Endothelial cell of umbilical vein (primary cell): ENCODE data around the gene P2RX4. TPM values are rescaled to one million over a fixed set of nuclear protein-coding genes. Genes with fewer than 3 reads are reported as not detected.

Experiments used
- BruUV-seq: library from RNA; stranded (reverse); fragments of 400-500 nt; replicated peaks from 2 replicates; lab custom pipeline; 2021; lab: Mats Ljungman, UMichigan
- CTCF ChIA-PET: fragments of 300-600, 350-600 bp; sonication (Branson Sonifier 250); formaldehyde crosslinking; loops from one replicate; lab custom pipeline; 2021; ENCODE audit warnings: antibody characterized with exemption, inconsistent platforms; lab: Charles Lee
- POLR2A ChIA-PET: fragments of 300-600, 350-600 bp; sonication (Branson Sonifier 250); formaldehyde crosslinking; loops from one replicate; lab custom pipeline; 2021; ENCODE audit warnings: antibody characterized with exemption, inconsistent platforms; lab: Charles Lee
- DNase-seq: peaks from one replicate; pipeline ENCODE4 v3.0.0-alpha.2; 2011; ENCODE audit warnings: low read depth, low spot score
- FAIRE-seq: peaks from 2 replicates; lab custom pipeline; 2011; peaks lifted over from hg19 to GRCh38; lab: Jason Lieb, UNC
- H2AFZ ChIP-seq: 2 replicates; pipeline ENCODE4 v1.6.0; 2012; ENCODE audit warnings: low read depth, low read length, control low read depth, inconsistent platforms
- H3K27ac ChIP-seq: 2 replicates; pipeline ENCODE4 v1.5.1; 2011; ENCODE audit warnings: low read depth, mild to moderate bottlenecking, control low read depth, low read length, moderate library complexity; ENCODE audit not compliant: insufficient read depth
- H3K27me3 ChIP-seq, 2 experiments: 2 replicates each; pipeline versions ENCODE4 v1.6.0 to v1.6.1; 2011; ENCODE audit warnings: low read length in 2 of 2, mixed read lengths in 1 of 2; ENCODE audit not compliant: control insufficient read depth in 2 of 2, insufficient read depth in 2 of 2
- H3K36me3 ChIP-seq, 2 experiments: 2 replicates in 1 of 2; 3 replicates in 1 of 2; pipeline ENCODE4 v1.5.1; 2011; ENCODE audit warnings: low read length in 2 of 2, mild to moderate bottlenecking in 1 of 2, moderate library complexity in 1 of 2; ENCODE audit not compliant: control insufficient read depth in 2 of 2, insufficient read depth in 2 of 2; ENCODE audit errors: extremely low read depth in 1 of 2
- H3K4me1 ChIP-seq: 3 replicates; pipeline ENCODE4 v1.5.1; 2011; ENCODE audit warnings: mild to moderate bottlenecking, low read length; ENCODE audit not compliant: control insufficient read depth, insufficient read depth; ENCODE audit errors: extremely low read depth
- H3K4me2 ChIP-seq: 2 replicates; pipeline ENCODE4 v1.6.1; 2011; ENCODE audit warnings: low read length, control low read depth, mixed read lengths; ENCODE audit not compliant: insufficient read depth
- H3K4me3 ChIP-seq, 3 experiments: fragments of 200-600 bp in 1 of 3; sonication (generic), shearing (Covaris generic) in 1 of 3; replicated peaks in 1 of 3; 2 replicates each; pipeline ENCODE4 v1.5.1; 2011 to 2016; ENCODE audit warnings: control low read depth in 3 of 3, low read length in 3 of 3, mild to moderate bottlenecking in 2 of 3, inconsistent platforms in 1 of 3, low read depth in 1 of 3, moderate library complexity in 1 of 3; ENCODE audit not compliant: insufficient read depth in 1 of 3
- H3K79me2 ChIP-seq: 2 replicates; pipeline ENCODE4 v1.6.0; 2012; ENCODE audit warnings: low read length, inconsistent platforms; ENCODE audit not compliant: control insufficient read depth, insufficient read depth
- H3K9ac ChIP-seq: replicated peaks from 2 replicates; pipeline ENCODE3; 2011; ENCODE audit warnings: low read length, control low read depth; ENCODE audit not compliant: insufficient read depth; ENCODE audit errors: extremely low read depth
- H3K9me1 ChIP-seq: replicated peaks from 3 replicates; pipeline ENCODE4 v1.6.0; 2011; ENCODE audit warnings: mild to moderate bottlenecking, low read length; ENCODE audit not compliant: control insufficient read depth, insufficient read depth; ENCODE audit errors: extremely low read depth
- H3K9me3 ChIP-seq: replicated peaks from 2 replicates; pipeline ENCODE4 v1.5.1; 2012; ENCODE audit warnings: low read length, inconsistent platforms; ENCODE audit not compliant: control insufficient read depth, insufficient read depth
- H4K20me1 ChIP-seq: replicated peaks from 2 replicates; pipeline ENCODE3; 2011; ENCODE audit warnings: mild to moderate bottlenecking, low read length; ENCODE audit not compliant: control insufficient read depth, insufficient read depth; ENCODE audit errors: extremely low read depth
- EZH2 ChIP-seq: IDR thresholded peaks from 2 replicates; pipeline ENCODE4 v1.6.1; 2012; ENCODE audit warnings: borderline replicate concordance, low read depth, mild to moderate bottlenecking, moderate library complexity, low read length, inconsistent platforms; ENCODE audit not compliant: severe bottlenecking
- FOS ChIP-seq: IDR thresholded peaks from 2 replicates; pipeline ENCODE4 v1.6.1; 2011; ENCODE audit warnings: mild to moderate bottlenecking, low read length, moderate library complexity, borderline replicate concordance; ENCODE audit not compliant: insufficient read depth
- GATA2 ChIP-seq: IDR thresholded peaks from 2 replicates; pipeline ENCODE4 v1.7.0; 2011; ENCODE audit warnings: low read depth, mild to moderate bottlenecking, moderate library complexity, mixed read lengths, low read length; ENCODE audit not compliant: insufficient read length, insufficient read depth
- JUN ChIP-seq: IDR thresholded peaks from 2 replicates; pipeline ENCODE4 v1.6.1; 2011; ENCODE audit warnings: borderline replicate concordance, low read depth; ENCODE audit not compliant: insufficient read length, insufficient read depth
- MAX ChIP-seq: IDR thresholded peaks from 2 replicates; pipeline ENCODE4 v1.6.1; 2011; ENCODE audit not compliant: insufficient read depth, insufficient read length
- MYC ChIP-seq: IDR thresholded peaks from one replicate; pipeline ENCODE4 v1.6.1; 2011; ENCODE audit warnings: mild to moderate bottlenecking, low read depth, low read length
- POLR2A ChIP-seq: IDR thresholded peaks from 2 replicates; pipeline ENCODE4 v1.6.1; 2012; ENCODE audit warnings: low read depth, mild to moderate bottlenecking, control low read depth, low read length
- POLR2AphosphoS5 ChIP-seq: IDR thresholded peaks from 2 replicates; pipeline ENCODE4 v1.6.1; 2012; ENCODE audit warnings: low read depth, mild to moderate bottlenecking, control low read depth, low read length, moderate library complexity; ENCODE audit not compliant: insufficient read depth
- dilution Hi-C: fragments of 300-500 bp; cut with MboI; formaldehyde crosslinking; loops from one replicate; pipeline ENCODE4 v1.15.0; 2019; ENCODE audit warnings: low sequenced_read_pairs; ENCODE audit not compliant: extremely low pct_ligation_motif_present
- intact Hi-C: fragments of 100-400 bp; cut with micrococcal nuclease; formaldehyde crosslinking; loops from one replicate; pipeline ENCODE4 v1.10.0; 2022
- polyA plus RNA-seq, 4 experiments: library from polyadenylated mRNA; depleted of rRNA in 3 of 4; stranded (reverse) in 3 of 4; unstranded in 1 of 4; fragments of >200 nt; gene quantifications; 2 replicates each; pipeline versions ENCODE4 v1.2.1 to v1.2.3, GENCODE V29; 2011 to 2012; ENCODE audit warnings: missing spikeins in 1 of 4
- total RNA-seq: library from RNA; stranded (reverse); gene quantifications from 2 replicates; pipeline ENCODE4 v1.2.3, GENCODE V29; 2021
- TF ChIP-seq, protein P1 (sequence below), 2 donors: IDR thresholded peaks; 1 replicate in 1 of 2; 2 replicates in 1 of 2; pipeline ENCODE4 v1.5.1; 2011; ENCODE audit warnings: low read length in 2 of 2, mild to moderate bottlenecking in 2 of 2, moderate library complexity in 2 of 2, control low read depth in 1 of 2, inconsistent platforms in 1 of 2, low read depth in 1 of 2; ENCODE audit not compliant: insufficient read depth in 1 of 2; ENCODE audit errors: extremely low read depth in 1 of 2

Gene P2RX4
- total and polyA plus RNA-seq, 2 donors (not counting 3 experiments of a cell fraction or from before 2014, with no cell fraction given), result 92.8 to 116 TPM

DNA sequence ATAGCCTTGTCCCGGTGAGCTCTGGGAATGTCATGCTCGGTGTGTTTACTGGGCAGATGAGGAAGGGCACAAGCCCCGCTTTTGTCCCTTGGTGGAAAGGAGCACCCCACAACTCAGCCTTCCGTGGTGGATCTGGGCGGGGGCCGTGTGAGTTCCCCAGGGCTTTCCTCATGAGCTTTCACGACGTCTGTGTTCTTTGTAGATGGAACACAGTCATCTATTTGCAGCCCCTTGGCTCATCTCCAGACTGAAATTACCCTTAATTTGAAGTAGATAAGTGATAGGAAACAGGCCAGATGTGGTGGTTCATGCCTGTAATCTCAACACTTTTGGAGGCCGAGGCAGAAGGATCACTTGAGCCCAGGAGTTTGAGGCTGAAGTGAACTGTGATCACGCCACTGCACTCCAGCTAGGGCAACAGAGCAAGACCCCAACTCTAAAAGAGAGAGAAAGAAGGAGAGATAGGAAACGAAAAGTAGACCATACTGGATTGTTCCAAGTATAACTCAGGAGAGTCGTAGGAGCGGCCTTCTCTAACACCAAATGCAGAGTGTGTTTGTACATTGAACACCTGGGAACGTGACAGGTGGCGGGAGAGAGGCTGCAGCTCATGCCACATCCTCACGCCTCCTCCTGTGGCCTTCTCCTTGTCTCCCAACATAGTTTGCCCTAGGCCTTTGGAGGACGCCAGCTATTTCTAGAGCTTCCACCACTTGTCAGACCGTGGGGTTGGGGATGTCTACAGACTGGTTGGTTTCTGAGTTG lies 8.8 kb downstream of the P2RX4 start:
- no peaks in the 10 kb centered on the region for H3K27me3 ChIP-seq
- H3K9me3 ChIP-seq, result no peaks in the 10 kb centered on the region
- H4K20me1 ChIP-seq, result no peaks in the 10 kb centered on the region
- dilution Hi-C loops, result no loop called here
- DNase-seq (no peak), FAIRE-seq (no peak)
- no peak overlapping the region for H2AFZ ChIP-seq
- TF ChIP-seq GATA2 (no peak), MYC (no peak), JUN (no peak), POLR2A (no peak), POLR2AphosphoS5 (no peak), EZH2 (no peak), MAX (no peak), FOS (no peak)
- TF ChIP-seq, protein P1, sequence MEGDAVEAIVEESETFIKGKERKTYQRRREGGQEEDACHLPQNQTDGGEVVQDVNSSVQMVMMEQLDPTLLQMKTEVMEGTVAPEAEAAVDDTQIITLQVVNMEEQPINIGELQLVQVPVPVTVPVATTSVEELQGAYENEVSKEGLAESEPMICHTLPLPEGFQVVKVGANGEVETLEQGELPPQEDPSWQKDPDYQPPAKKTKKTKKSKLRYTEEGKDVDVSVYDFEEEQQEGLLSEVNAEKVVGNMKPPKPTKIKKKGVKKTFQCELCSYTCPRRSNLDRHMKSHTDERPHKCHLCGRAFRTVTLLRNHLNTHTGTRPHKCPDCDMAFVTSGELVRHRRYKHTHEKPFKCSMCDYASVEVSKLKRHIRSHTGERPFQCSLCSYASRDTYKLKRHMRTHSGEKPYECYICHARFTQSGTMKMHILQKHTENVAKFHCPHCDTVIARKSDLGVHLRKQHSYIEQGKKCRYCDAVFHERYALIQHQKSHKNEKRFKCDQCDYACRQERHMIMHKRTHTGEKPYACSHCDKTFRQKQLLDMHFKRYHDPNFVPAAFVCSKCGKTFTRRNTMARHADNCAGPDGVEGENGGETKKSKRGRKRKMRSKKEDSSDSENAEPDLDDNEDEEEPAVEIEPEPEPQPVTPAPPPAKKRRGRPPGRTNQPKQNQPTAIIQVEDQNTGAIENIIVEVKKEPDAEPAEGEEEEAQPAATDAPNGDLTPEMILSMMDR (IDR thresholded peaks at IDR 0.05; ENCODE audit: extremely low read depth in 1 of 2, insufficient read depth in 1 of 2, low read depth in 1 of 2, low read length in 2 of 2), result no peak
- ChIA-PET POLR2A (no interaction called here), CTCF (no interaction called here)
- H3K9me1 ChIP-seq, result no peaks in the 10 kb centered on the region
- intact Hi-C loops, result no loop called here
- H3K9ac ChIP-seq, result no peak overlapping the region
- peaks cover 0 to 6% of the 10 kb centered on the region in 2 experiments for H3K36me3 ChIP-seq
- no TSS peak for BruUV-seq
- no peak overlapping the region for H3K4me2 ChIP-seq
- H3K79me2 ChIP-seq, result no peaks in the 10 kb centered on the region
- H3K4me1 ChIP-seq, result peaks cover 15% of the 10 kb centered on the region
- no peak overlapping the region for H3K27ac ChIP-seq
- no peak overlapping the region for H3K4me3 ChIP-seq
